Activated T-cell treated with anti-CD3 and anti-CD28 coated beads, Interleukin-2, amount 50 U/mL, for 72 hours (primary cell): ENCODE results near the gene ATP7A. TPM values are rescaled to one million over a fixed set of nuclear protein-coding genes. Genes with fewer than 3 reads are reported as not detected.
"Not testable (repeated sequence)": the region's sequence is repeated elsewhere in the genome, so short reads cannot be mapped to it uniquely, and the experiment has no call there.

Experiments used
- ATAC-seq, 2 donors: fragments of 150-1000 bp; cut with Tn5 transposase; replicated peaks in 1 of 2; 2 replicates each; pipeline ENCODE4 v1.10.0; 2021; ENCODE audit warnings: moderate library complexity in 2 of 2, mild to moderate bottlenecking in 1 of 2
- DNase-seq, 2 donors: peaks; one replicate each; pipeline ENCODE4 v3.0.0; 2021 to 2022; ENCODE audit warnings: mixed read lengths in 1 of 2
- H3K27ac Mint-ChIP-seq: one replicate; pipeline ENCODE4 v1.8.0; 2022; ENCODE audit warnings: mild to moderate bottlenecking, moderate library complexity, mixed read lengths
- H3K27me3 Mint-ChIP-seq: one replicate; pipeline ENCODE4 v1.8.0; 2022; ENCODE audit warnings: low read depth, mixed read lengths
- H3K36me3 Mint-ChIP-seq, 2 donors: one replicate each; pipeline ENCODE4 v1.8.0; 2022; ENCODE audit warnings: mixed read lengths in 2 of 2, mild to moderate bottlenecking in 1 of 2; ENCODE audit not compliant: insufficient read depth in 2 of 2
- H3K4me1 Mint-ChIP-seq: one replicate; pipeline ENCODE4 v1.8.0; 2022; ENCODE audit warnings: low read depth, mixed read lengths
- H3K4me3 Mint-ChIP-seq, 2 donors: one replicate each; pipeline ENCODE4 v1.8.0; 2022; ENCODE audit warnings: mild to moderate bottlenecking in 2 of 2, mixed read lengths in 2 of 2, moderate library complexity in 2 of 2
- H3K9me3 Mint-ChIP-seq, 2 donors: one replicate each; pipeline ENCODE4 v1.8.0; 2022; ENCODE audit warnings: mixed read lengths in 2 of 2
- total RNA-seq, 2 donors: library from RNA; stranded (reverse); gene quantifications; one replicate each; pipeline ENCODE4 v1.2.3, GENCODE V29; 2022

Gene ATP7A
- total RNA-seq, 2 donors from 2014 or later = 9.9 to 10.1 TPM

DNA sequence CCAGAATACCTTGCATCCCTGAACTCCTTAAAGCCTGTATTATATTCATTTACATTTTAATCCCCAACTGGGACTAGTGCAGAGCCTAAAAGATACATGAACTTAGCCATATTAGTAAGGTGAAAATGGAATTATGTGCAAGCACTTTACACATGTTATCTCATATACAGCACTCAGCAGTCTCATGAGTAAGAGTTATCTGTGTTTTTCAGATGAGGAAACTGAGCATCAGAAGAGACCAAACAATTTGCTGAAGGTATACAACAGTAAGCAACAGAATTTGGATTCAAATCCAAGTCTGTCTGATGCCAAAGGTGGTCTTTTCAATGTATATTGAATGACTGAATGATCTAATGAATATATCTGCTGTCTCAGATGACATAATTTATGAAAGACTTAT is 12.3 kb downstream of the ATP7A start:
- ATAC-seq (no peak), DNase-seq (no peak)
- peaks cover 9% of the 10 kb centered on the region for H3K4me1 Mint-ChIP-seq
- H3K36me3 Mint-ChIP-seq = peaks cover 0 to 3% of the 10 kb centered on the region in 2 donors
- H3K9me3 Mint-ChIP-seq = no peaks in the 10 kb centered on the region
- peaks cover 7% of the 10 kb centered on the region for H3K27me3 Mint-ChIP-seq
- H3K4me3 Mint-ChIP-seq = no peak overlapping the region
- H3K27ac Mint-ChIP-seq = no peak overlapping the region

DNA sequence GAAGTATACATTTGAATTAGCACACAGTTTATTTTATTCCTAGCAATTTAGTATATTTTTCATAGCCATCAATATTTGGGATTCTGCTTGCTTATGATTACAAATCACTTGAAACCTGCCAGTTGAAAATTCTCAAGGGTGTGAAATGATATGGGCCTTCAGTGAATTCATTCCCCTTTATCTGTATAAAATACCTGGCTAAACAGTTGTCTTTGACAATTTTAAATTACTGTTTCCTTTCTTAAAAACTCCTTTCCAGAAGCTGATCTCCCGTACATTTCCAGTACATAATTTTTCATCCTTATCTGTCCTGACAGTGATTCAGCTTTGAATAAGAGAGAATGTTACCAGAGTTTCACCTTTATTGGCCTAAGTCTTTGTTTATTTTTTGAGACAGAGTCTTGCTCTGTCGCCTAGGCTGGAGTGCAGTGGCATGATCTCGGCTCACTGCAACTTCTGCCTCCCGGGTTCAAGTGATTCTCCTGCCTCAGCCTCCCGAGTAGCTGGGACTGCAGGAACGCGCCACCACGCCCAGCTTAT is 13.9 kb downstream of the ATP7A start:
- Mint-ChIP-seq H3K27ac (no peak overlapping the region), H3K4me3 (no peak overlapping the region), H3K4me1 (no peaks in the 10 kb centered on the region), H3K9me3 (no peaks in the 10 kb centered on the region), H3K36me3 (peaks cover 0 to 3% of the 10 kb centered on the region in 2 donors), H3K27me3 (peaks cover 7% of the 10 kb centered on the region)
- ATAC-seq = no peak
- DNase-seq = no peak

DNA sequence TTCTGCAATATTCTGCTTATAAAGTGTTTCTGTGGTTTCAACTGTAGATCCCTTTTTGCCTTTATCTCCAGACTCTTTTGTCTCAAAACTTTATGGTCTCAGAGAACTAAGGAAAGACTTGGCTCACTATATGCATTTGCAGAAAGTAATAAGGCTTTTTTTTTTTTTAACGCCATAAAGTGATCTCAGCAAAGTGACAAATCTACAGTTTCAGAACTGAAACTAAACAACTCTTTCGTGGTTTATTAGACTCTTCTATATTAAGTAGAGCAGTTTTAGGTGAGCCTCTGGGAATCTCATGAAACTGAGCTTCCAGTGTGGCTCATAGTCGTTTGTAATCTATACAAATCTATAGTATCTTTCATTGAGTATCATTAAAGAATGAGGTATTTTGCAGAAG is 15.3 kb downstream of the ATP7A start:
- Mint-ChIP-seq H3K9me3 (no peaks in the 10 kb centered on the region), H3K36me3 (peaks cover 0 to 3% of the 10 kb centered on the region in 2 donors), H3K27ac (no peak overlapping the region), H3K4me1 (no peaks in the 10 kb centered on the region), H3K27me3 (peaks cover 7% of the 10 kb centered on the region), H3K4me3 (peak overlapping the region in 1 of 2 donors; percentile 16)
- ATAC-seq (no peak), DNase-seq (no peak)

DNA sequence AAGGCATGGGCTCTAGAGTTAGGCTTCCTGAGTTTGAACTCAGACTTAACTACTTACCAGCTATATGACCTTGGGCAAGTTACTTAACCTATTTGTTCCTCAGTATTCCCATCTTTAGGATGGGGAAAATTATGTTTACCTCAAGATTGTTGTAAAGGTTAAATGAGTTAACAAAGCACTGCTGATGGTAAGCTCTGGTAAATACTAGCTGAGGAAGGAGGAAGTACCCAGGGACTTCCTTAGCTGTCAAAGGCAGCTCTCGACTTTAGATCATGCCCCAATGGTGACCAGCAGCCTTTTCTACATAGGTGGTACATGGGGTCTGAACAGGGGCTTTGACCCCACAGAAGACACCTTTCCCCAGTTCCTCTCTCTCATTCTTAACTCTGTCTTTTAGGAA is 20.1 kb downstream of the ATP7A start:
- DNase-seq (no peak), ATAC-seq (no peak)
- Mint-ChIP-seq H3K36me3 (no peaks in the 10 kb centered on the region), H3K27ac (no peak overlapping the region), H3K4me1 (no peaks in the 10 kb centered on the region), H3K27me3 (peaks cover 7% of the 10 kb centered on the region), H3K4me3 (no peak overlapping the region), H3K9me3 (no peaks in the 10 kb centered on the region)

DNA sequence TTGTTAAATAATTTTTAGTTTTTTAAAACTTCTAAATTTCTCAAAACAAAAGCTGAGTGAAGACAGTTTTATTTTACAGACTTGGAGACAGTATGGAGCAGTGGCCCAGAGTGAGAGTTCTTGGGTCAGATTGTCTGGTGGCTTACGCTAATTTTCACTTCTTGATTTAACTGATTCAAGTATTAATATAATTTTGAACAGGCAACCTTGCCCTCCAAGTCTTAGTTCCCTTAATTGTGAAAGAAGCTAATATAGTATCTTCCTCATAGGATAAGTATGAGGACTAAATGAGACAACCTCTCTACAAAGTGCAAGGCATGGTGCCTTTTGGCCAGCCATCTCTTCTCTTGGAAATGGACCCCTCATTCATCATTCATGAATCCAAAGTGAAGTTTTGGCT is 25.4 kb downstream of the ATP7A start:
- ATAC-seq = no peak
- Mint-ChIP-seq H3K36me3 (no peaks in the 10 kb centered on the region), H3K4me3 (no peak overlapping the region)

DNA sequence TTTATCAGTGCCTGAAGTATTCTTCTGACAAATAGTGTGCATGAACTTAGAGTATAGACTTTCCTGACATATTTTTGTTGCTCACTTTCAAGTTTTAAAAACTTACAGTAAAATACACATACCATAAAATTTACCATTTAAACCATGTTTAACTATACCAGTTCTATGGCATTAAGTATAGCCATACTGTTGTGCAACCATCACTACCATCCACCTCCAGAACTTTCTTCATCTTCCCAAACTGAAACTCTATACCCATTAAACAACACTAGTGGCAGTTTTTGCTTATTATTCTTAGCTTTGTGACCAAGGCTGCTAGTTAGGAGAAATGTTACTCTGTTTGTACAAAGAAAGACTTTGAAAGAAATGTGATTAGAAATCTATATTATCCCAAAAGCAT is 25.8 kb downstream of the ATP7A start:
- Mint-ChIP-seq H3K4me1 (no peaks in the 10 kb centered on the region), H3K4me3 (no peak overlapping the region), H3K9me3 (no peaks in the 10 kb centered on the region), H3K27ac (no peak overlapping the region), H3K27me3 (no peaks in the 10 kb centered on the region), H3K36me3 (no peaks in the 10 kb centered on the region)
- ATAC-seq = no peak
- no peak for DNase-seq

More for the DNA sequence above, 25.4 kb downstream of the ATP7A start:
- no peak for DNase-seq
- Mint-ChIP-seq H3K27ac (no peak overlapping the region), H3K9me3 (no peaks in the 10 kb centered on the region), H3K4me1 (no peaks in the 10 kb centered on the region), H3K27me3 (no peaks in the 10 kb centered on the region)

DNA sequence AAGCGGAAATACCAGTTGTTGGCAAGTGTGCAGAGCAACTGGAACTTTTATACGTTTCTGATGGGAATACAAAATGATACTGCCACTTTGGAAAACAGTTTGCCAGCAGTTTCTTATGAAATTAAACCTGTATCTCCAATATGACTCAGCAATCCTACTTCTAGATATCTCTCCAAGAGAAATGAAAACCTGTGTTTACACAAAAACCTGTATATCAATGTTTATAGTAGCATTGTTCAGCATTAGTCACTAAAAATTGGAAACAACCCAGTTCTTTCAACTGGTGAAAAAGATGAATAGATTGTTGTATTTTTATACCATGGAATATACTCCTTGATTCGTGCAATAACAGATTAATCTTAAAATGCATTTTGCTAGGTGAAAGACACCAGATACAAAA is 26.8 kb downstream of the ATP7A start:
- DNase-seq (no peak), ATAC-seq (no peak)
- H3K9me3 Mint-ChIP-seq = no peaks in the 10 kb centered on the region
- no peaks in the 10 kb centered on the region for H3K36me3 Mint-ChIP-seq
- no peak overlapping the region for H3K27ac Mint-ChIP-seq
- no peak overlapping the region for H3K4me3 Mint-ChIP-seq
- H3K27me3 Mint-ChIP-seq = no peaks in the 10 kb centered on the region
- no peaks in the 10 kb centered on the region for H3K4me1 Mint-ChIP-seq

DNA sequence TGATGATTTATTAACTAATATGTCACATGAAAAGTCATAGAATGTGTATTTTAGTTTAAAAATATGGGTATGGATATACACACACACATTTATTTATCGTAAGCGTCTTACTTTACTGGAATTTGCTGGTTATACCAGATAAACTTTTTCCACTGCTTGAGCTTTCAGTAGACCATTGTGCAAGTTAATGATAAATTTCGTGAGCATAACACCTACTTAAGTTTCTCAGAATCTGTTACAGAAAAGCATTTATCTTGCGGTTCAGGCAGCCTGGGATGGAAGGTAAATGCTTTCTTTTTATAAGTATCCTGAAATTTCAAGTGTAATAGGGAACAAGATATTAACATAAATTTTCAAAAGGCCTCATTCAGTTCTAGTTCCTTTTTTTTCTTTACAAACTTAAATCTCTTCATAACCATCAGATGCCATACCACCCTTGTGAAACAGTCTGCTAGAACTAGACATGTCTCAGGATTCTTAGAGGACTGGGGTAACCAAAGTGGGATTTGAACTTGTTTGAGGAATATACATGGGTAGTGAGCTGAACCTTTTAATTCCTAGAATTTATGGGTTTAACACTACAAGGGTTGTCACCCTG is 27.7 kb downstream of the ATP7A start:
- no peak overlapping the region for H3K4me3 Mint-ChIP-seq
- no peaks in the 10 kb centered on the region for H3K36me3 Mint-ChIP-seq
- no peak overlapping the region for H3K27ac Mint-ChIP-seq
- H3K27me3 Mint-ChIP-seq = no peaks in the 10 kb centered on the region
- DNase-seq (no peak), ATAC-seq (no peak)
- H3K4me1 Mint-ChIP-seq = peaks cover 2% of the 10 kb centered on the region
- H3K9me3 Mint-ChIP-seq = no peaks in the 10 kb centered on the region

DNA sequence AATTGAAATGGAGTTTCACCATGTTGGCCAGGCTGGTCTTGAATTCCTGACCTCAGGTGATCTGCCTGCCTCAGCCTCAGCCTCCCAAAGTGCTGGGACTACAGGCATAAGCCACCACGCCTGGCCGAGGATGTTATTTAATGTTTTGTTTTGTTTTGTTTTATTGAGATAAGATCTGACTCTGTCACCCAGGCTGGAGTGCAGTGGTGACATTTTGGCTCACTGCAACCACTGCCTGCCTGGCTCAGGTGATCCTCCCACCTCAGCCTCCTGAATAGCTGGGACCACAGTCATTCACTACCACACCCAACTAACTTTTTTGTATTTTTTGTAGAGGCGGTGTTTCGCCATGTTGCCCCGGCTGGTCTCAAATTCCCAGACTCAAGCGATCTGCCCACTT is 34.5 kb downstream of the ATP7A start:
- not testable (repeated sequence) for H3K27ac Mint-ChIP-seq, H3K36me3 Mint-ChIP-seq, H3K4me3 Mint-ChIP-seq, H3K9me3 Mint-ChIP-seq, H3K4me1 Mint-ChIP-seq, DNase-seq, ATAC-seq, H3K27me3 Mint-ChIP-seq

DNA sequence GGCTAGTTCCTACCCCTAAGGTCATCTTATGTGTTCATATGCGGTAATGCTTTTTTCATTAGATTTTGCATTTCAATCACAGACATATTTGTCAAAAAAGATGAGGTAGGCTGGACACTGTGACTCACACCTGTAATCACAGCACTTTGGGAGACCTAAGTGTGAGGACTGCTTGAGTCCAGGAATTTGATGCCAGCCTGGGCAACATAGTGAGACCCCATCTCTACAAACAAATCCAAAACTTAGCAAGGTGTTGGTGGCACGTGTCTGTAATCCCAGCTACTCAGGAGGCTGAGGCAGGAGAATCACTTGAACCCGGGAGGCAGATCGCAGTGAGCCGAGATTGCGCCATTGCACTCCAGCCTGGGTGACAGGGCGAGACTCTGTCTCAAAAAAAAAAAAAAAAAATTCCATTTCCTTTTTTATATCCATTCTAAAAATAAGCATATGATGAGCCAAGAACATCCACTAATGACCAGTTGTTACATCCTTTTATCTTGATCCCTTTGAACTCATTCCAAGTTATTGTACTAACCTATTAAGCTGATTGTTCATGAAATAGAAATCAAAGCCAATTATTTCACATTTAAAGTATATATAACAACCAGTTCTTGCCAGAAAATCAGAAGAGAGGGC is 35.5 kb downstream of the ATP7A start:
- Mint-ChIP-seq H3K27ac (no peak overlapping the region), H3K4me3 (no peak overlapping the region), H3K36me3 (no peaks in the 10 kb centered on the region), H3K27me3 (no peaks in the 10 kb centered on the region), H3K4me1 (peaks cover 4% of the 10 kb centered on the region), H3K9me3 (no peaks in the 10 kb centered on the region)
- ATAC-seq = no peak
- no peak for DNase-seq

DNA sequence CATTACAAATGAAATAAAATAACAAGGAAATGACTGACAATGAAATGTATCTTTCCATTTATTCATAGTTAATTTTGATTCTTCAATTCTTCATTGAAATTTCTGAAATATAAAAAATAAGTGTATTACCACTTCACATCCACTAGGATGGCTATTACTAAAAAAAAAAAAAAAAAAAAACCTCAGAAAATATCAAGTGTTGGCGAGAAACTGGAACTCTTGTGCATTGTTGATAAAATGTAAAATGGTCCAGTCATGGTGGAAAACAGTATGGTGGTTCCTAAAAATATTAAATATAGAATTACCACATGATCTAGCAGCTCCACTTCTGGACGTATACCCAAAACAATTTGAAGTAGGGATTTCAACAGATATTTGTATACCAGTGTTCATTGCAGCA is 36.1 kb downstream of the ATP7A start:
- Mint-ChIP-seq H3K27me3 (no peaks in the 10 kb centered on the region), H3K9me3 (no peaks in the 10 kb centered on the region), H3K36me3 (no peaks in the 10 kb centered on the region)

DNA sequence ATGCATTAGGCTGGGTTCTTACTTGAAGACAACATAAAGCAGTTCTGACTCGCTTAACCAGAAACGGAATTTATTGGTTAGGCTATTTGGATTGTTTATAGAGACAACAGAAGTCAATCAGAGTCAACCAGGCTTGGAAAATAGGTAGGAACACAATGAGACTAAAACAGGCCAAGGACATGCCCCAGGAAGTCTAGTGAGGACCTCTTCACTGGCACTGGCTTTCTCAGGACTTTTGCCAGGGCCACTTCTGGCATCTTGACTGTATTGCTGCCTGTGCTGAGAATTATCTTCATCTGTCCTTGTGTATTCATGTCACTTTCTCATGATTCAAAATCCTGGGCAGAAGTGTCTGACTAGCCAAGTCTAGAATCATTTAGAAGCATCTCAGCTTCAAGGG is 39.3 kb downstream of the ATP7A start:
- no peak for DNase-seq
- no peak for ATAC-seq
- H3K27ac Mint-ChIP-seq = no peak overlapping the region
- H3K27me3 Mint-ChIP-seq = no peaks in the 10 kb centered on the region
- H3K9me3 Mint-ChIP-seq = no peaks in the 10 kb centered on the region
- no peaks in the 10 kb centered on the region for H3K4me1 Mint-ChIP-seq
- no peak overlapping the region for H3K4me3 Mint-ChIP-seq
- H3K36me3 Mint-ChIP-seq = no peaks in the 10 kb centered on the region

More for the DNA sequence above, 36.1 kb downstream of the ATP7A start:
- Mint-ChIP-seq H3K4me3 (no peak overlapping the region), H3K27ac (no peak overlapping the region), H3K4me1 (peaks cover 4% of the 10 kb centered on the region)
- ATAC-seq = no peak
- DNase-seq = no peak

DNA sequence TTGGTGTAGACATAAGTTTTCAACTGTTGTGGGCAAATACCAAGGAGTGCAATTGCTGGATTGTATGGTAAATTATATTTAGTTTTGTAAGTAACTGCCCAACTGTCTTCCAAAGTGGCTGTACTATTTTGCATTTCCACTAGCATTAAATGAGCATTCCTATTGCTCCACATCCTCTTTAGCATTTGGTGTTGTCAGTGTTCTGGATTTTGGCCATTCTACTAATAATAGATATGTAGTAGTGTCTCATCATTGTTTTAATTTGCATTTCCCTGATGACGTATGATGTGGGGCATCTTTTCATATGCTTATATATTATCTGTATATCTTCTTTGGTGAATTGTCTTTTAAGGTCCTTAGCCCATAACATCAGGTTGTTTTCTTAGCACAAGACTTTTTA is 41.7 kb downstream of the ATP7A start:
- no peaks in the 10 kb centered on the region for H3K4me1 Mint-ChIP-seq
- no peak overlapping the region for H3K4me3 Mint-ChIP-seq
- H3K27me3 Mint-ChIP-seq = no peaks in the 10 kb centered on the region
- peaks cover 0 to 3% of the 10 kb centered on the region in 2 donors for H3K9me3 Mint-ChIP-seq
- DNase-seq (no peak), ATAC-seq (no peak)
- no peaks in the 10 kb centered on the region for H3K36me3 Mint-ChIP-seq
- no peak overlapping the region for H3K27ac Mint-ChIP-seq

DNA sequence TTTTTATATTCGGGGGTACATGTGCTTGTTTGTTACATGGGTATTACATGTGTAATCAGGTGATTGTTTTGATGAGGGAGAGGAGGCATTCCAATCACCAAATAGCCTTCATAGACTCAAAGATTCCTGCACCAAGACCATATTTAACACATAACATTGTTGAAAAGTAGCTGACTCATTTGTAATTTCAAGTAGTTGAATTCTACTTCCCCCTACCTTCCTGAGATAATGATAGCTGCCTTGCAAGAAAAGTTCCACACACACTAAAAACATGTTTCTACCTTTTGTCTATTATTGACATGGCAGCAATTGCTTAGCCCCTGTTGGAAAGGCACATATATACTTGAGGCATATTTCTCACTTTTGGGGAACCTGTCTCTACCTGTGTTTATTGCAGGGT is 42.8 kb downstream of the ATP7A start:
- Mint-ChIP-seq H3K4me1 (no peaks in the 10 kb centered on the region), H3K27me3 (no peaks in the 10 kb centered on the region), H3K36me3 (peaks cover 0 to 2% of the 10 kb centered on the region in 2 donors), H3K9me3 (peaks cover 0 to 3% of the 10 kb centered on the region in 2 donors), H3K27ac (no peak overlapping the region), H3K4me3 (no peak overlapping the region)
- ATAC-seq = no peak
- no peak for DNase-seq
